ENCODE data around the gene PRMT7. TPM values are rescaled to one million over a fixed set of nuclear protein-coding genes. Genes with fewer than 3 reads are reported as not detected.

The PRMT7 gene
- polyA plus RNA-seq, 1 donor = 48.7 TPM

GRCh38 chr16:68376590-68376989 is 65.8 kb downstream of the PRMT7 start:
- no CpG with 5 or more reads among the region's 6 CpGs for WGBS (ENCODE audit: insufficient coverage, low lambda C conversion rate)
- DNase-seq = no peak
- peaks cover 32% of the 10 kb centered on the region for H3K36me3 ChIP-seq (ENCODE audit: control insufficient read depth, insufficient read depth, low read length)
- no peaks in the 10 kb centered on the region for H3K27me3 ChIP-seq (ENCODE audit: control insufficient read depth, insufficient read depth, low read length)
- H3K9me3 ChIP-seq (ENCODE audit: control insufficient read depth, low read depth, low read length) = no peaks in the 10 kb centered on the region
- no peak overlapping the region for H3K4me3 ChIP-seq (ENCODE audit: low read length)
- H3K4me1 ChIP-seq (ENCODE audit: control insufficient read depth, insufficient read depth, low read length) = peaks cover 25% of the 10 kb centered on the region
- H3K27ac ChIP-seq (ENCODE audit: low read length) = no peak overlapping the region

- Histone ChIP-seq H3K27ac (ENCODE audit: low read length) (no peak overlapping the region), H3K9me3 (ENCODE audit: control insufficient read depth, low read depth, low read length) (no peaks in the 10 kb centered on the region), H3K36me3 (ENCODE audit: control insufficient read depth, insufficient read depth, low read length) (peaks cover 27% of the 10 kb centered on the region), H3K27me3 (ENCODE audit: control insufficient read depth, insufficient read depth, low read length) (no peaks in the 10 kb centered on the region), H3K4me1 (ENCODE audit: control insufficient read depth, insufficient read depth, low read length) (peaks cover 30% of the 10 kb centered on the region), H3K4me3 (ENCODE audit: low read length) (no peak overlapping the region)
- no CpG with 5 or more reads among the region's 7 CpGs for WGBS (ENCODE audit: insufficient coverage, low lambda C conversion rate)
- no peak for DNase-seq
These were observed 66.4 kb downstream of the PRMT7 start for GRCh38 chr16:68377221-68377620.

GRCh38 chr16:68377667-68378393 is 67.0 kb downstream of the PRMT7 start:
- Histone ChIP-seq H3K27ac (ENCODE audit: low read length) (no peak overlapping the region), H3K4me3 (ENCODE audit: low read length) (no peak overlapping the region), H3K36me3 (ENCODE audit: control insufficient read depth, insufficient read depth, low read length) (peaks cover 27% of the 10 kb centered on the region), H3K27me3 (ENCODE audit: control insufficient read depth, insufficient read depth, low read length) (no peaks in the 10 kb centered on the region), H3K4me1 (ENCODE audit: control insufficient read depth, insufficient read depth, low read length) (peaks cover 36% of the 10 kb centered on the region), H3K9me3 (ENCODE audit: control insufficient read depth, low read depth, low read length) (no peaks in the 10 kb centered on the region)
- no CpG with 5 or more reads among the region's 11 CpGs for WGBS (ENCODE audit: insufficient coverage, low lambda C conversion rate)
- DNase-seq = no peak

GRCh38 chr16:68378436-68379415 is 67.9 kb downstream of the PRMT7 start:
- H3K36me3 ChIP-seq (ENCODE audit: control insufficient read depth, insufficient read depth, low read length) = peaks cover 25% of the 10 kb centered on the region
- DNase-seq = no peak
- no peaks in the 10 kb centered on the region for H3K9me3 ChIP-seq (ENCODE audit: control insufficient read depth, low read depth, low read length)
- no peak overlapping the region for H3K4me3 ChIP-seq (ENCODE audit: low read length)
- peaks cover 45% of the 10 kb centered on the region for H3K4me1 ChIP-seq (ENCODE audit: control insufficient read depth, insufficient read depth, low read length)
- no peak overlapping the region for H3K27ac ChIP-seq (ENCODE audit: low read length)
- no CpG with 5 or more reads among the region's 13 CpGs for WGBS (ENCODE audit: insufficient coverage, low lambda C conversion rate)
- no peaks in the 10 kb centered on the region for H3K27me3 ChIP-seq (ENCODE audit: control insufficient read depth, insufficient read depth, low read length)

GRCh38 chr16:68379472-68380347 is 68.9 kb downstream of the PRMT7 start:
- H3K27ac ChIP-seq (ENCODE audit: low read length) = no peak overlapping the region
- WGBS (ENCODE audit: insufficient coverage, low lambda C conversion rate) = no CpG with 5 or more reads among the region's 18 CpGs
- peaks cover 46% of the 10 kb centered on the region for H3K4me1 ChIP-seq (ENCODE audit: control insufficient read depth, insufficient read depth, low read length)
- no peak overlapping the region for H3K4me3 ChIP-seq (ENCODE audit: low read length)
- no peak for DNase-seq
- no peaks in the 10 kb centered on the region for H3K9me3 ChIP-seq (ENCODE audit: control insufficient read depth, low read depth, low read length)
- no peaks in the 10 kb centered on the region for H3K27me3 ChIP-seq (ENCODE audit: control insufficient read depth, insufficient read depth, low read length)
- H3K36me3 ChIP-seq (ENCODE audit: control insufficient read depth, insufficient read depth, low read length) = peaks cover 25% of the 10 kb centered on the region

- Histone ChIP-seq H3K27me3 (ENCODE audit: control insufficient read depth, insufficient read depth, low read length) (no peaks in the 10 kb centered on the region), H3K27ac (ENCODE audit: low read length) (no peak overlapping the region), H3K36me3 (ENCODE audit: control insufficient read depth, insufficient read depth, low read length) (peaks cover 25% of the 10 kb centered on the region), H3K4me1 (ENCODE audit: control insufficient read depth, insufficient read depth, low read length) (peaks cover 48% of the 10 kb centered on the region), H3K9me3 (ENCODE audit: control insufficient read depth, low read depth, low read length) (no peaks in the 10 kb centered on the region), H3K4me3 (ENCODE audit: low read length) (no peak overlapping the region)
- no peak for DNase-seq
- no CpG with 5 or more reads among the region's 5 CpGs for WGBS (ENCODE audit: insufficient coverage, low lambda C conversion rate)
These were observed 69.5 kb downstream of the PRMT7 start for GRCh38 chr16:68380348-68380670.

GRCh38 chr16:68380676-68381362 is 70.0 kb downstream of the PRMT7 start:
- WGBS (ENCODE audit: insufficient coverage, low lambda C conversion rate) = no CpG with 5 or more reads among the region's 10 CpGs
- H3K36me3 ChIP-seq (ENCODE audit: control insufficient read depth, insufficient read depth, low read length) = peaks cover 25% of the 10 kb centered on the region
- no peaks in the 10 kb centered on the region for H3K9me3 ChIP-seq (ENCODE audit: control insufficient read depth, low read depth, low read length)
- H3K27ac ChIP-seq (ENCODE audit: low read length) = no peak overlapping the region
- H3K4me3 ChIP-seq (ENCODE audit: low read length) = no peak overlapping the region
- peaks cover 52% of the 10 kb centered on the region for H3K4me1 ChIP-seq (ENCODE audit: control insufficient read depth, insufficient read depth, low read length)
- H3K27me3 ChIP-seq (ENCODE audit: control insufficient read depth, insufficient read depth, low read length) = no peaks in the 10 kb centered on the region
- no peak for DNase-seq

- no peak overlapping the region for H3K27ac ChIP-seq (ENCODE audit: low read length)
- no peak for DNase-seq
- peaks cover 54% of the 10 kb centered on the region for H3K4me1 ChIP-seq (ENCODE audit: control insufficient read depth, insufficient read depth, low read length)
- no peaks in the 10 kb centered on the region for H3K9me3 ChIP-seq (ENCODE audit: control insufficient read depth, low read depth, low read length)
- H3K4me3 ChIP-seq (ENCODE audit: low read length) = no peak overlapping the region
- WGBS (ENCODE audit: insufficient coverage, low lambda C conversion rate) = no CpG with 5 or more reads among the region's 7 CpGs
- H3K27me3 ChIP-seq (ENCODE audit: control insufficient read depth, insufficient read depth, low read length) = no peaks in the 10 kb centered on the region
- H3K36me3 ChIP-seq (ENCODE audit: control insufficient read depth, insufficient read depth, low read length) = peaks cover 23% of the 10 kb centered on the region
These were observed 70.5 kb downstream of the PRMT7 start for GRCh38 chr16:68381363-68381724.

- DNase-seq = peak; percentile 86 to 94
- H3K4me1 ChIP-seq (ENCODE audit: control insufficient read depth, insufficient read depth, low read length) = peaks cover 61% of the 10 kb centered on the region
- no peak overlapping the region for H3K4me3 ChIP-seq (ENCODE audit: low read length)
- peak overlapping the region; percentile 49 for H3K27ac ChIP-seq (ENCODE audit: low read length)
- H3K36me3 ChIP-seq (ENCODE audit: control insufficient read depth, insufficient read depth, low read length) = peaks cover 23% of the 10 kb centered on the region
- no peaks in the 10 kb centered on the region for H3K9me3 ChIP-seq (ENCODE audit: control insufficient read depth, low read depth, low read length)
- WGBS (ENCODE audit: insufficient coverage, low lambda C conversion rate) = no CpG with 5 or more reads among the region's 5 CpGs
- H3K27me3 ChIP-seq (ENCODE audit: control insufficient read depth, insufficient read depth, low read length) = no peaks in the 10 kb centered on the region
These were observed 71.5 kb downstream of the PRMT7 start for GRCh38 chr16:68382296-68382718.

All from large intestine (tissue), 3 donors.